Activated T-cell treated with anti-CD3 and anti-CD28 coated beads for 48 hours (primary cell): Measurements from ENCODE around the gene RAB43.
"Not testable (repeated sequence)": the region's sequence is repeated elsewhere in the genome, so short reads cannot be mapped to it uniquely, and the experiment has no call there.

Source experiments
- DNase-seq: peaks from one replicate; pipeline ENCODE4 v3.0.0-alpha.2; 2020; ENCODE audit warnings: low read depth

RAB43 gene

DNA sequence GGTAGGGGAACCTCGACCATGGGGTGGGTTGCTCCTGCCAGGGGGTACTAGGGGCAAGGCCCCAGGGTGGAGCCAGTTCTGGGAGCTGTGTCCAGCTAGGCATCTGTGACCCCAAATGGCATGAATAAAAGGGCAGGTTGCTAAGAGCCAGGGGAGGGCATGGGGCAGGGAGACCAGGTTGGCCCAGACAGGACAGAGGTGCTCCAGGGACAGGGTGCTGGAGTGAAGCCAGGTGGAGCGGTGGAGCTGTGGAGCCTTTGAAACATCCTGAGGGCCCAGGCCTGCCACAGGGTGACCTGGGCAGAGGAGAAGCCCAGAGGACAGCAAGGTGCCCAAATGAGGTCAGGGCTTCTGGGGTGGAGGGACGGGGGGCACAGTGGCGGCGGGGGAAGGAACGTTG, 33.3 kb downstream of the RAB43 start:
- not testable (repeated sequence) for DNase-seq

DNA sequence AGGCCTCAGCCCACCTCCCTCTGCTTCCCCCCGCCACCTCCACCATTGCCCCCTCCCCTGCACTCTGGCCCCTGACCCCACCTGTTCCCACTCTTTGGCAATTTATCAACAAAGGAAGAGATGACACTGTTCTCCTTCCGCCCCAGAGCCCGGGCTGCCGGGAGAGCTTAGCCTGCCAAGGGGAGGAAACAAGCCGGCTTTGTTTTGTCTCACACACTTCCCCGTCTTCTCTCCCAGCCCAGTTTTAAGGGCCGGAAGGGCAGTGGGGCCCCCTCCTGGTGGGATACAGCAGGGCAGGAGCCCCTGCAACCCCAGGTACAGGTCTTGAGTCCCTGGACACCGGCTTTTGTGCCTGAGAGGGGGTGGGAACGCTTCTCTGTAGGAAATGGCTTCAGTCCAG, 33.7 kb downstream of the RAB43 start:
- DNase-seq = not testable (repeated sequence)

DNA sequence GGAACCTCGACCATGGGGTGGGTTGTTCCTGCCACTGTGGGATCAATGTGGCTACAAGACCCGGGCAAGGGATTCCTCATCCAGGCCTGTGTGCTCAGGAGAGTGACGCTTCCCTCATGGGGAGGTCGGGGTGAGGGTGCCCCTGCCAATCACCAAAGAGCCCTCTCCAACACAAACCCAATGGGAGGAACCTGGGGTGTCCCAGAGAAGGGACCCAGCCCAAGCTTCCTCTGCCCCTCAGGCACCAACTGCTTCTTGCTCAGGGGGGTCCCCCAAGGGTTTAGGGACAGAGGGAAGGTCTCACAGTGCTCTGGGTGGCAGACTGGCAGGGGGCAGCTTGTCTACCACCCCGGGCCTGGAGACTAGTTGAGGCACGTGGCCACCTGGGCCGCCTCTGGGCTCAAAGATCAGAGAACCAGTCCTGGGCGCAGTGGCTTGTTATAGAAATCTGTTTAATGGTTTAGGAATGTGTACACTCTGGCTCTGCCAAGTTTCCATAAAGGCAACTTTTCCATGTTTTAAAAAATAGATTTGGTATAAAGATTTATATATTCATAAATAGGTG, 34.4 kb downstream of the RAB43 start:
- DNase-seq = no peak

DNA sequence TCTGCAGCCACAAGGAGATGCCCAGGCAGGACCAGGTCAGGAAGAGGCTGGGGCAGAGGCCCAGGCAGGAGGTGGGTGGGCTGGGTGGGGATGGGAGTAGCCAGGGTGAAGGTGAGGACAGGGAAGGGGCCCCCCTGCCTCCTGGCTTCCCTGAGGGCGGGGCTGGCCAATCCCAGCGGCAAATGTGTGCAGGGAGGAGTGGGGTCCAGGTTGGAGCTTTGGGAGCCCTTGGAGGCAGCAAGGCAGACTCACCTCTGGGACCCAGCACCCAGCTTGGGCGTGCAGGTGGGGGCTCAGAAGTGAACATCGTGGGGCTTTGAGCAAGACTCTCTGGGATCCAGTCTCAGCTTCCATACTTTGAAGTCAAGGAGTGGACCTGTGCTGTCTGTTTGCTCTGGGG, 35.8 kb downstream of the RAB43 start:
- no peak for DNase-seq

DNA sequence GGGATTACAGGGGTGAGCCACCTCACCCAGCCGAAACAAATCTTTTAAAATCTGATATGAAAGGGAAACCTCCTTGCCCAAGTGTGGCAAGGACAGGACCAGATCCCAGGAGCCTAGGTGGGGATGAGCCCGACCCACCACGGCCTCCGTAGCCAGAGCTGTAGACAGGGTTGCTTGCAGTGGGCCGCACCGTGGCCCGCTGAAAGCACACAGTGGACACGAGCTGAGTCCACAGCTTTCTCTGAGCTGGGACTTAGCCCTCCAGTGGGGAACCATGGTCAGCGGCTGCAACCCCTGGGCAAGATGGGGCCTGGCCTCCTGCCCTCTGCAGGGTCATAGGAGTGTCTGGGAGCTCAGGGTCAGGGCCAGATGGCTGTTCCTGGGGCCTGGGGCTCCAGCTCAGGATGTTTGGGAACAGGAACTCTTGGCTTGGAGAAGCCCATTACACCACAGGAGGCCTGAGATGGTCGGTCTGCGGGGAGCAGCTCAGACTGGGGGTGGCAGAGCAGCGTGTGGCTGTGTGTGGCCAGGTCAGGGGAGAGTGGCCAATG, 36.4 kb downstream of the RAB43 start:
- no peak for DNase-seq

DNA sequence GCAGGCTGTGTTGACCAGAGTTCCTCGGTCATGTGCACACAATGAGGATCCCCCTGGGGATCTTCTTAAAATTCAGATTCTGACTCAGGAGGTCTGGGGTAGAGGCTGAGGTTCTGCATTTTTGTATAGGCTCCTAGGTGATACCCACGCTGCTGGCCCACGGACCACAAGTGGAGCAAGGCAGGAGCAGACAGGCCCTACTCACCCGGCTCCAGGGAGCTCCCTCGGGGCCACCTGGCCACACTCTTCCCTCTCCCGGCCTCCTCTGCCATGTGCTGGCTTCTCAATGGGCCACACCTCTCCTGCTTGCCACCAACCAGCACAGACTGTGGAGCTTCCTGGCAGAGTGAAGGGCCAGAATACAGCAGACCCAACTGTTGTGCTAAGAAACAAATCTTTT, 37.1 kb downstream of the RAB43 start:
- no peak for DNase-seq

DNA sequence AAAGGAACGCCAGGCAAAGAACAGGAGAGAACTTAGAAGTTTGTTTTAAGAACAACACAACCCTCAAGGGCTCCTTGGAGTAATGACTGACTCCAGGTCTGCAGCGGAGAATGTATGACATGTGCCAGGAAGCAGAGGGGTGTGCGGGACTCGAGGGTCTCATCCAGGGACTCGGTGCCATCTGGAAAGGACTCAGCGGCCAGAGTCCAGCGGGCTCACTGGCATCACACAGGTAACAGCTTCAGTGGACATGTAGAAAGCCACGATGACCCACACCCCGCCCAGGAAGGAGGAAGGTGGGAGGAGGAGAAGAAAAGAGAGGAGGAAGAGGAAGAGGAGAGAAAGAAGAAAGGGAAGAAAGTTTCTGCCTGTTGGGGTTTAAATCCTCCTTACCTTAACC, 39.6 kb downstream of the RAB43 start:
- DNase-seq = no peak

DNA sequence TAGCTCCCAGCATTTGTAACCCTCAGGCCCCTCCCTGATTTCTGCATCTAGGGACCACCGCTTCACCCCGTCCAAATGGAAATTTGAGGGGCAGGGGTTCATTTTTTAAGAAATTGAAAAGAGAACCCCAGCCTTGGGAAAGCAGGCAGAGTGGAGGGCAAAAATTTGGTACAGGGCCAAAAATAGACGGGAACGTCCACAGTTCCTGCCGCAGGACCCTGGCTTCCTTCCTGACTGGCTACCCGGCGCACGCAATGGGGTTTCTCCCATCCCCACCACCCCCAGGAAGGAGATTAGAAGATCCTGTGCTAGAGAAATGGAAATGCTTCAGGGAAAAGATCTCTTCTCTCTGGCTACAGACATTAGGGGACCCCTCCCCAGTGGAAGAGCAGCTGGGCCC, 40.1 kb downstream of the RAB43 start:
- DNase-seq = no peak

DNA sequence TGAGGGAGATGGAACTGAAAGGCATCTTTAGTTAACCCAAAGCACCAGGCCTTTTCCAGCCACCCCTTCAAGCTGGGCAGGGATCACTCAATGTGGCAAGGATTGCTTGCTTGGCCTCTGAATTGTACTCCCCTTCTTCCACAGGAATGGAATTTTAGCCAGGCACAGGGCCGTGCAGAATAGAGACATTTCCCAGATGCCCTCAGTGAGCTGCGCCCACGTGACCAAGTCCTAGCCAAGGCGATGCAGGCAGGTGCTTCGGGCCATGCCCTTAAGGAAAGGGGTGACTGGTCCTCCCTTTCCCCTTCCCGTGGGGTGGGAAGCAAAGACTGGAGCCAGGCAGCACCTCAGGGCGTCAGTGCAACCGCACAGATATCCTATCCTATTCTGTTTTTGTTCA, 43.1 kb downstream of the RAB43 start:
- DNase-seq = no peak

DNA sequence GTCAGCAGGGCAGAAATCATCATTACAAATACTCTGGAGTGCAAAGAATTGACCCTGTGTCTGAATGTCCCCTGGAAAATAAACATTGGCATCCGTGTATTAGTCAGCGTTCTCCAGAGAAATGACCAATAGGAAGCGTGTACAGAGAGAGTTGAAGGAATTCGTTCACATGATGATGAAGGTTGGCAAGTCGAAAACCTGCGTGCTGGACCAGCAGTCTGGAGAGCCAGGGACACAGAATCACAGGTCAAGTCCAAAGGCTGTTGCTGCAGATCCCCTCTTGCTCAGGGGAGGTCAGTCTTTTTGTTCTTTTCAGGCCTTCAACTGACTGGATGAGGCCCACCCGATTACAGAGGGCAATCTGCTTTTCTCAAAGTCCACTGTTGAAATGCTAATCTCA, 44.4 kb downstream of the RAB43 start:
- no peak for DNase-seq

DNA sequence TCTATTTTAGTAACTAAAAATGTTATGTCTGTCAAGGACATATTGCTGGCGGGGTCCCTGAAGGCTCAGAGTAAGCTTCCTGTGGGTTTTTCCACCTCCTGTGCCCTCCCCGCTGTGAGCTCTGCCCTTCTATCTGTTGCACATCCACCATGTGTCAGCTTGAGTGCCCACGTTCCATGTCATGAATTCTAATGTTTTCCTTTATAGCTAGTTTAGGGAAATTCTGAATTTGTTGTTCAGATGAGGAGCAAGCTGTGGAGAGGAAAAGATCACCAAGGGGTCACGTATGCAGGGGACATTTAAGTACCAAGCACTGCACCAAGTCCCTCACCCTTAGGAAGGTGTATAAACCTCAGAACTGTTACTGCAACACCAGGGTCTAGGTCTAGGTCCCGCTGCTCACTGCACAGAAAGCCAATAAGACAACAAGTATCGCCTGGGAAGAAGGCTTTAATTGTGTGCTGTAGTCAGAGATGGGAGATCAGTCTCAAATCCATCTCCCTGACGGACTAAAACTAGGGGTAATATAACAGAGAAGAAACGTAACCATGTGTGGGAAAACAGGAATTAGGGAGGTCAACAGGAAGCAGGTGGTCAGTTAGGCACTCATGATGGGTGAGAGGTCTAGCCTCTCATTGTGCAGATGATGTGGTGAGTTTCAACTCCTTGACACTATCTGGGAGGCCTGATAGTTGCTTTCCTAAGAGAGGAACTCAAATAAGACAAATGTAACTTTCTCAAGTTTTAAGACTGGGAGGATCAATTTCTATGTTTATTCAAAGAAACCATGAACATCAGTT, 51.3 kb downstream of the RAB43 start:
- no peak for DNase-seq

DNA sequence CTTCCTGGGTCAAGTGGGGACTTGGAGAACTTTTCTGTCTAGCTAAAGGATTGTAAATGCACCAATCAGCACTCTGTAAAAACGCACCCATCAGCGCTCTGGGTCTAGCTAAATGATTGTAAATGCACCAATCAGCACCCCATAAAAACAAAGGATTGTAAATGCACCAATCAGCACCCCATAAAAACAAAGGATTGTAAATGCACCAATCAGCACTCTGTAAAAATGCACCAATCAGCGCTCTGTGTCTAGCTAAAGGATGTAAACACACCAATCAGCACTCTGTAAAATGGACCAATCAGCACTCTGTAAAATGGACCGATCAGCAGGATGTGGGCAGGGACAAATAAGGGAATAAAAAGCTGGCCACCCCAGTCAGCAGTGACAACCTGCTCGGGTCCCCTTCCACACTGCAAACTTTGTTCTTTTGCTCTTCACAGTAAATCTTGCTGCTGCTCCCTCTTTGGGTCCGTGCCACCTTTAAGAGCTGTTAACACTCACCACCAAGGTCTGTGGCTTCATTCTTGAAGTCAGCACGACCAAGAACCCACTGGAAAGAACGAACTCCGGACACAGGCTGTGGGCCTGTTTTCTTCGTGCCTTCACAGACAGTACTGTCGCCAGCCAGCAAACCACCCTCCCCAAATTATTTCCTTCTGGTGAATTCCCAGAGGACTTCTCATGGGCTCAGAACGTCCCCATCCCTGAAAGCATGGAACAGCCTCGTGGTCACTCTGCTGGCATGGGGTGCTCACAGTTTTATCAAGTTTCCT, 52.1 kb downstream of the RAB43 start:
- not testable (repeated sequence) for DNase-seq

DNA sequence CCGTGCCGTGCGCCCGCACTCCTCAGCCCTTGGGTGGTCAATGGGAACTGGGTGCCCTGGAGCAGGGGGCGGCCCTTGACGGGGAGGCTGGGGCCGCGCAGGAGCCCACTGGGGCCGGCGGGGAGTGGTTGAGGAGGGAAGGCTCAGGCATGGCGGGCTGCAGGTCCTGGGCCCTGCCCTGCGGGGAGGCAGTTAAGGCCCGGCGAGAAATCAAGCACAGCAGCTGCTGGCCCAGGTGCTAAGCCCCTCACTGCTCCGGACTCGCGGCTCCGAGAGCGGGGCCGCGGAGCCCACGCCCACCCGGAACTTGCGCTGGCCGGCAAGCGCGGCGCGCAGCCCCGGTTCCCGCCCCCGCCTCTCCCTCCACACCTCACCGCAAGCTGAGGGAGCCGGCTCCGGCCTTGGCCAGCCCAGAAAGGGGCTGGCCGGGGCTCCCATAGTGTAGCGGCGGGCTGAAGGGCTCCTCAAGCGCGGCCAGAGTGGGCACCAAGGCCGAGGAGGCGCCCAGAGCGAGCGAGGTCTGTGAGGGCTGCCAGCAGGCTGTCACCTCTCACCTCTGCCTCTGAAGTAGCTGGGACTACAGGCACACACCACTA, 53.2 kb downstream of the RAB43 start:
- DNase-seq = no peak

DNA sequence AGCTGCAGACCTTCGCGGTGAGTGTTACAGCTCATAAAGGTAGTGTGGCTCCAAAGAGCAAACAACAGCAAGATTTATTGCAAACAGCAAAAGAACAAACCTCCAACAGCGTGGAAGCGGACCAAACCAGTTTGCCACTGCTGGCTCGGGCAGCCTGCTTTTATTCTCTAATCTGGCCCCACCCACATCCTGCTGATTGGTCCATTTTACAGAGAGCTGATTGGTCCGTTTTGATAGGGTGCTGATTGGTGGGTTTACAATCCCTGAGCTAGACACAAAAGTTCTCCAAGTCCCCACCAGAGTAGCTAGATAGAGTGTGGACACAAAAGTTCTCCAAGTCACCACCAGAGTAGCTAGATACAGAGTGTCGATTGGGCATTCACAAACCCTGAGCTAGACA, 53.9 kb downstream of the RAB43 start:
- not testable (repeated sequence) for DNase-seq

DNA sequence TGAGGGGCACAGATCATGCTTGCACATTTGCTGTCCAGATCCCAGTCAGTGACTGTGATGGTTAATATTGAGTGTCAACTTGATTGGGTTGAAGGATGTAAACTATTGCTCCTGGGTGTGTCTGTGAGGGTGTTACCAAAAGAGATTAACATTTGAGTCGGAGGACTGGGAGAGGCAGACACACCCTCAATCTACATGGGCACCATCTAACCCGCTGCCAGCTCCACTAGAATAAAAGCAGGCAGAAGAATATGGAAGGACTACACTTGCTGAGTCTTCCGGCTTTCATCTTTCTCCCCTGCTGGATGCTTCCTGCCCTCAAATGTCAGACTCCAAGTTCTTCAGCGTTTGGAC, 55.9 kb downstream of the RAB43 start:
- DNase-seq = no peak

DNA sequence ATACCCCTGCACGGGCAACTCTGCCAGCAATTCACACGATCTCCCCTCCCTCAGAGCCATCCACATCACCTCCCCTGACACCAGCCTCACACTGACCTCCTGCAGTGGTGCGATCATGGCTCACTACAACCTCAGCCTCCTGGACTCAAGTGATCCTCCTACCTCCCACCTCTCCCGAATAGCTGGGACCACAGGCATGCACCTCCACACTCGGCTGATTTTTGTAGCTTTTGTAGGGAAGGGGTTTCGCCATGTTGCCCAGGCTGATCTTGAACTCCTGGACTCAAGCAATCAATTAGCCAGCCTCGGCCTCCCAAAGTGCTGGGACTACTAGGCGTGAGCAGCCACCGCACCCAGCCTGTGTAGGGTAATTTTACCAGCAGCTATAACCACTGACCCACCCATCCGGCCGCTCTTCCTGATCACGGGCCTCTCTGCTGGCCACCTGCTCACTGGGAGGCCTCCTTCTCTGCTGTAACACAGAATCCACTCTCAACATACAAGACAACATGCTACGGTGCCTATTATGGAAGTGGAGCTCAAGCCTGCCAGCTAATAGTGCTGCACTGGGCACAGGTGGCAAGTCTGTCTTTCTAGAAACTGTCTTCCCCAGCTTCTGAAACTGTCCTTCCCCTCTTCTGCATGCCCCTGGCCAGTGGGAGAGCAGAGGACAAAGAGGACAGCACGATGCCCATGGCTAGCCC, 56.4 kb downstream of the RAB43 start:
- DNase-seq = no peak

DNA sequence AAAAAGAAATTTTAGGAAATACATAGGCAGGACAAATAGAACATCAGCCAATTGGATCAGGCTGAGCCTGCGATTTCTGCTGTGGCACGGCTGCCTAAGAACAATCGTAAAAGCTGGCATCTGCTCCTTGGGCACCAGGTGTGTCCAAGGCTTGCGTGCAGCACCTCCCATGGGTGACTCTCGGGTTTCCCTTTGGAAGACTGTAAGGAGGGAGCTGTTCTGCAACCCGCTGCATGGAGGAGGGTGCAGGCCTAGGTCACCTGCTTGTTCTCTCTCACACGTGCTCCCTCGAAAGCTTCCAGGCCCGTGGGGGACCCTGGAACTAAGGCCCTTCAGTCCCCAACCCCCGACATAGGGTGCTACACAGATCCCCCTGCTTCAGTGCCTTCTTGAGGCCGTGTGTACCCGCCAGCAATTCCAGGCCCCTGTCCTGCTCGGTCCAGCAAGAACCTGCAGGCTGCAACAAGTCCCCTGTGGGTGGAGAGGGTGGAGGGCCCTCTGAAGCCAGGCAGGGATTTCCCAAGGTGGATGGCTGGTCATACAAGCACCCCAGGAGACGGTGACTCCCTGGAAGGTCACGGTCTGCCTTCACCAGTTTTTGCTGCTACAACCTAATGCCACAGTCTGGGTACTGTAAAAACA, 57.6 kb downstream of the RAB43 start:
- DNase-seq = no peak

DNA sequence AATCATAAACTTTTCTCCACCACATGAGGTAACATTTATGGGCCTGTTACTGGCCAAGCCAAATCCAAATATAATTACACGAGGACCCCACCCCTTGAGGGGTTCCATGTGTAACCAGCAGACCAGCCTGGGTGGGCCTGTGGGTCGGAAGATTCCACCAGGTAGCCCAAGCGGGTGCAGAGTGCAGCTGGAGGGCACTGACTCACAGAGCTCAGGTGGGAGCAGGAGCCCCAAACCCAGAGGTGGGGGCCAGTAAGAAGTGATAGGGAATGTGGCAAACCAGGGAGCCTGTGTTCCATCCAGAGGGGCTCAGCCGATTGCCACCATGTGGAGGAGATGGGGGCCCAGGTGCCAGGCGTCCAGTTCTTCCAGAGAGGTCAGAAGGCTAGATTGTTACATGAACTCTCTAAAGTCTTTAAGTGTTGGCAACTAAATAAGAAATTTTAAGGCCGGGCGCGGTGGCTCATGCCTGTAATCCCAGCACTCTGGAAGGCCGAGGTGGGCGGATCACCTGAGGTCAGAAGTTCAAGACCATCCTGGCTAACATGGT, 58.4 kb downstream of the RAB43 start:
- no peak for DNase-seq

DNA sequence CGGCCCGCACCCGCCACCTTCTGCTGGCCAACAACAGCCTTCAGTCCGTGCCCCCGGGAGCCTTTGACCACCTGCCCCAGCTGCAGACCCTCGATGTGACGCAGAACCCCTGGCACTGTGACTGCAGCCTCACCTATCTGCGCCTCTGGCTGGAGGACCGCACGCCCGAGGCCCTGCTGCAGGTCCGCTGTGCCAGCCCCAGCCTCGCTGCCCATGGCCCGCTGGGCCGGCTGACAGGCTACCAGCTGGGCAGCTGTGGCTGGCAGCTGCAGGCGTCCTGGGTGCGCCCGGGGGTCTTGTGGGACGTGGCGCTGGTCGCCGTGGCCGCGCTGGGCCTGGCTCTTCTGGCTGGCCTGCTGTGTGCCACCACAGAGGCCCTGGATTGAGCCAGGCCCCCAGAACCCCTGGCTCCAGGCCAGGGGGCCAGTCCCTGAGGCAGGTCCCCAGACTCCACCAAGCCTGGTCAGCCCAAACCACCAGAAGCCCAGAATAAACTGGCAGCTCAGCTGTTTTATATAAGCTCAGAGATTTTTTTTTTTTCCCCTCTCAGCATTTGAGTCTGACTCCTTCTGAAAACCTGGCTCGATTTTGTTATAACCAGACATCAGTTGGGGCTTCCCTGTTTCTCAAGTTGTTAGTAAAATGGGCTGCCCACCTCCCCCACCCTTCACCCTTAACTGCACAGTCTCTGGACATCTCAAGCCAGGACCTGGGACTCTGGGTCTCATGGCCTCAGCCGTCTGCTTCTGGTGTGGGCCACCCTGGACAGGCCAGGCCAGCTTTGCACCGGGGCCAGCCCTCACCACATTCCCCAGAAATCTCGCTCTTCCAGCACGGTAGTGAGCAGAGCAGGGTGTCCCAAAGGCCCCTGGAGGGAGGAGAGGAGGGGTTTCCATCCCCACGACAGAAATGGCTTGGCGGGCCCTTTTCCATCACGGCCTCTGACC, 59.4 kb downstream of the RAB43 start:
- no peak for DNase-seq
